Measurements from ENCODE around the gene SUSD3.

DNA sequence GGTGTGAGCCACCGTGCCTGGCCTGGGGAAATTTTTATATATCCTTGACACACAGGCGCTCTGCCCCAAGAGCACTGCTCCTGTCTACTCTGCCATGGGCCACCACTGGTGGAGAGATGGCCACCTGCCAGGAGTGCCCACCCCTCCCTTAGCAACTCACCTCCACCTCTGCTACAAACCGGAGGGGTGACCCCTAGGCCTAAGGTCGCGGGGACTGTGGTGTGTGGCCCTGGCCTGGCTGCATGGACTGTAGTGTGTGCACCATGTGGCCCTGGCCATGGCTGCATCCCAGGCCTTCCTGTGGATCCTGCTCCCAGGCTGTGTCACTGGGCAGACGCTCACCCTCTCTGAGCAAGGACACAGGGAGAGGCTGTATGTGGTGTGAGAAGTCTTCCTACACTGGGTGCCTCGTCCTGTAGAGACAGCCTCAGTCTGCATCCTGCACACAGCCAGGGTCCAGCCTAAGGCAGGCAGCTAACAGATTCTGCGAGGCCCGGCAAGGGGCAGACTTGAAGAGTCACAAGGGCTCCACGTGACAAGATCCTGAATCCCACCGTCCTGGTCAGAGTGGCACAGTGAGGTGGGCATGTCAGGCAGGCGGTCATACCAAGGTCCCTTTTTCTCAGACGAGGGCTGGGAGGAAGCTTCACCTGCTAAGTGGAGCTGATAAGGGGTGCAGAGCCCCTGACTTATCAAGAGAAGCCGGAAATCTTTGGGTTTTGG lies 65.2 kb downstream of the SUSD3 start:
- TF ChIP-seq EZH2 (IDR thresholded peaks at IDR 0.05) = no peak
- TF ChIP-seq POLR2AphosphoS5 (IDR thresholded peaks at IDR 0.05; ENCODE audit: borderline replicate concordance, low read depth, low read length) = no peak
- no peak for TF ChIP-seq FOXP2 (optimal IDR thresholded peaks at IDR 0.05; ENCODE audit: control extremely low read depth, extremely low read length, insufficient read depth)
